H9 (cell line): ENCODE data around the gene GALNT9. TPM values are rescaled to one million over a fixed set of nuclear protein-coding genes. Genes with fewer than 3 reads are reported as not detected.

Source experiments
- DNase-seq: peaks from one replicate; pipeline ENCODE4 v3.0.0-alpha.2; 2017
- H2AFZ ChIP-seq: one replicate; pipeline ENCODE4 v1.6.1; 2013; ENCODE audit warnings: mild to moderate bottlenecking, low read length, control low read depth, moderate library complexity
- H2AK5ac ChIP-seq: 2 replicates; pipeline ENCODE4 v1.6.1; 2013; ENCODE audit warnings: low read length, control low read depth, mixed read lengths; ENCODE audit not compliant: insufficient read length
- H2BK120ac ChIP-seq: one replicate; pipeline ENCODE4 v1.6.1; 2013; ENCODE audit warnings: low read depth, mild to moderate bottlenecking, low read length, control low read depth, inconsistent platforms; ENCODE audit not compliant: poor library complexity, severe bottlenecking
- H2BK12ac ChIP-seq: 2 replicates; pipeline ENCODE4 v1.6.1; 2013; ENCODE audit warnings: low read length, control low read depth, mixed read lengths, low read depth; ENCODE audit not compliant: insufficient read length
- H2BK15ac ChIP-seq: 2 replicates; pipeline ENCODE4 v1.6.1; 2013; ENCODE audit warnings: low read depth, low read length, control low read depth
- H2BK20ac ChIP-seq: one replicate; pipeline ENCODE4 v1.6.1; 2013; ENCODE audit warnings: low read depth, mild to moderate bottlenecking, low read length, control low read depth, inconsistent platforms; ENCODE audit not compliant: poor library complexity, severe bottlenecking
- H2BK5ac ChIP-seq: 2 replicates; pipeline ENCODE4 v1.6.1; 2013; ENCODE audit warnings: low read length, control low read depth, mixed read lengths; ENCODE audit not compliant: insufficient read length
- H3K14ac ChIP-seq: 2 replicates; pipeline ENCODE4 v1.6.1; 2013; ENCODE audit warnings: low read length, control low read depth; ENCODE audit not compliant: insufficient read depth
- H3K18ac ChIP-seq: 2 replicates; pipeline ENCODE4 v1.6.1; 2013; ENCODE audit warnings: low read depth, mild to moderate bottlenecking, mixed read lengths, low read length, control low read depth; ENCODE audit not compliant: insufficient read length
- H3K23ac ChIP-seq: 2 replicates; pipeline ENCODE4 v1.6.1; 2013; ENCODE audit warnings: low read length, control low read depth, mixed read lengths, low read depth; ENCODE audit not compliant: insufficient read length
- H3K23me2 ChIP-seq: 2 replicates; pipeline ENCODE4 v1.6.1; 2013; ENCODE audit warnings: low read depth, mild to moderate bottlenecking, mixed read lengths, low read length, control low read depth; ENCODE audit not compliant: insufficient read length, poor library complexity, severe bottlenecking
- H3K27ac ChIP-seq: 2 replicates; pipeline ENCODE4 v1.5.1; 2013; ENCODE audit warnings: low read length, control low read depth, mixed read lengths, low read depth; ENCODE audit not compliant: insufficient read length
- H3K27me3 ChIP-seq: 2 replicates; pipeline ENCODE4 v1.6.1; 2013; ENCODE audit warnings: low read length, control low read depth, inconsistent platforms; ENCODE audit not compliant: insufficient read depth
- H3K4ac ChIP-seq: 2 replicates; pipeline ENCODE4 v1.6.1; 2013; ENCODE audit warnings: low read depth, mild to moderate bottlenecking, control low read depth, inconsistent platforms, low read length, moderate library complexity
- H3K4me1 ChIP-seq: 2 replicates; pipeline ENCODE4 v1.6.1; 2013; ENCODE audit warnings: low read length, control low read depth, inconsistent platforms; ENCODE audit not compliant: insufficient read depth
- H3K4me2 ChIP-seq: 2 replicates; pipeline ENCODE4 v1.6.1; 2013; ENCODE audit warnings: low read length, control low read depth, mixed read lengths; ENCODE audit not compliant: insufficient read length, insufficient read depth
- H3K56ac ChIP-seq: 2 replicates; pipeline ENCODE4 v1.6.1; 2013; ENCODE audit warnings: low read depth, mild to moderate bottlenecking, mixed read lengths, low read length, control low read depth; ENCODE audit not compliant: insufficient read length
- H3K79me1 ChIP-seq: 2 replicates; pipeline ENCODE4 v1.6.1; 2013; ENCODE audit warnings: low read depth, mild to moderate bottlenecking, moderate library complexity, low read length, control low read depth, inconsistent platforms; ENCODE audit not compliant: insufficient read depth, poor library complexity, severe bottlenecking
- H3K79me2 ChIP-seq: 2 replicates; pipeline ENCODE4 v1.6.1; 2013; ENCODE audit warnings: low read length, control low read depth, inconsistent platforms; ENCODE audit not compliant: insufficient read depth
- H3K9ac ChIP-seq: 2 replicates; pipeline ENCODE4 v1.6.1; 2013; ENCODE audit warnings: low read length, control low read depth, mixed read lengths; ENCODE audit not compliant: insufficient read length; ENCODE audit errors: extremely low read depth
- H3K9me3 ChIP-seq: one replicate; pipeline ENCODE4 v1.6.1; 2013; ENCODE audit warnings: low read depth, low read length, inconsistent platforms; ENCODE audit not compliant: control insufficient read depth
- H3T11ph ChIP-seq: one replicate; pipeline ENCODE4 v1.6.1; 2013; ENCODE audit warnings: mild to moderate bottlenecking, low read length, control low read depth, inconsistent platforms
- H4K20me1 ChIP-seq: one replicate; pipeline ENCODE4 v1.6.1; 2013; ENCODE audit not compliant: control insufficient read depth, insufficient read length, insufficient read depth
- H4K5ac ChIP-seq: 2 replicates; pipeline ENCODE4 v1.6.1; 2013; ENCODE audit warnings: low read depth, mild to moderate bottlenecking, mixed read lengths, low read length, control low read depth; ENCODE audit not compliant: insufficient read length
- H4K8ac ChIP-seq: replicated peaks from 2 replicates; pipeline ENCODE4 v1.6.1; 2013; ENCODE audit warnings: low read length, control low read depth, mixed read lengths, low read depth; ENCODE audit not compliant: insufficient read length
- H4K91ac ChIP-seq: 2 replicates; pipeline ENCODE4 v1.6.1; 2013; ENCODE audit warnings: low read depth, mild to moderate bottlenecking, moderate library complexity, mixed read lengths, low read length, control low read depth; ENCODE audit not compliant: insufficient read length
- H3K27ac Mint-ChIP-seq, 3 experiments: 2 replicates in 2 of 3; 3 replicates in 1 of 3; pipeline ENCODE4 v1.8.0; 2020 to 2021; ENCODE audit warnings: mixed read lengths in 3 of 3, mild to moderate bottlenecking in 1 of 3, moderate library complexity in 1 of 3
- H3K27me3 Mint-ChIP-seq: 2 replicates; pipeline ENCODE4 v1.8.0; 2021; ENCODE audit warnings: low read depth, mild to moderate bottlenecking, moderate library complexity, mixed read lengths
- H3K36me3 Mint-ChIP-seq, 3 experiments: 2 replicates in 2 of 3; 3 replicates in 1 of 3; pipeline ENCODE4 v1.8.0; 2020 to 2021; ENCODE audit warnings: low read depth in 3 of 3, mixed read lengths in 3 of 3; ENCODE audit not compliant: insufficient read depth in 1 of 3
- H3K4me1 Mint-ChIP-seq, 2 experiments: 2 replicates each; pipeline ENCODE4 v1.8.0; 2020; ENCODE audit warnings: mixed read lengths in 2 of 2
- H3K4me3 Mint-ChIP-seq, 2 experiments: 2 replicates in 1 of 2; 3 replicates in 1 of 2; pipeline ENCODE4 v1.8.0; 2020 to 2021; ENCODE audit warnings: mild to moderate bottlenecking in 2 of 2, mixed read lengths in 2 of 2, moderate library complexity in 1 of 2
- H3K9me3 Mint-ChIP-seq, 2 experiments: 2 replicates in 1 of 2; 3 replicates in 1 of 2; pipeline ENCODE4 v1.8.0; 2020; ENCODE audit warnings: mild to moderate bottlenecking in 2 of 2, mixed read lengths in 2 of 2, moderate library complexity in 1 of 2
- CTCF ChIP-seq: fragments of 200-600 bp; sonication (generic); conservative IDR thresholded peaks from 3 replicates; pipeline ENCODE4 v1.8.0; 2021; ENCODE audit warnings: antibody characterized with exemption, mild to moderate bottlenecking
- WGBS: extraction: QIAGEN DNeasy Blood & Tissue Kit; methylation state at CpG from one replicate; pipeline ENCODE4 v1.1.7; 2013; ENCODE audit warnings: missing lambda C conversion rate, low lambda C conversion rate, mixed read lengths; ENCODE audit not compliant: insufficient read length; ENCODE audit errors: extremely low coverage; 5-methylcytosine and 5-hydroxymethylcytosine counted together
- total RNA-seq: library from RNA; stranded (reverse); gene quantifications from 2 replicates; pipeline ENCODE4 v1.2.1, GENCODE V29; 2021

Gene GALNT9
- total RNA-seq, 1 experiment from 2014 or later, result 0.35 TPM

- H3K4me1 Mint-ChIP-seq, result peaks cover 0 to 2% of the 10 kb centered on the region in 2 experiments; a peak in 1 of 4 replicates
- Histone ChIP-seq H4K91ac (no peak overlapping the region), H3K18ac (no peak overlapping the region), H2BK5ac (no peak overlapping the region), H3K23ac (no peak overlapping the region), H2BK120ac (no peak overlapping the region), H2BK12ac (no peak overlapping the region), H3K9ac (no peak overlapping the region), H4K8ac (no peak overlapping the region), H3K4ac (no peak overlapping the region), H2BK20ac (no peak overlapping the region), H3K27ac (no peak overlapping the region), H3K23me2 (no peaks in the 10 kb centered on the region), H3K9me3 (no peaks in the 10 kb centered on the region), H3K79me2 (no peaks in the 10 kb centered on the region), H3K4me2 (no peak overlapping the region), H3K79me1 (no peaks in the 10 kb centered on the region), H3K56ac (no peak overlapping the region), H3K14ac (no peak overlapping the region), H3K27me3 (peaks cover 6% of the 10 kb centered on the region; the same call in 1 of the 2 replicates), H4K5ac (no peak overlapping the region), H2AK5ac (no peak overlapping the region), H2BK15ac (no peak overlapping the region), H2AFZ (no peak overlapping the region), H4K20me1 (no peaks in the 10 kb centered on the region), H3K4me1 (no peaks in the 10 kb centered on the region; the same call in 1 of the 2 replicates), H3T11ph (no peak overlapping the region)
- peaks cover 84% of the 10 kb centered on the region for H3K27me3 Mint-ChIP-seq
- no peak overlapping the region for H3K4me3 Mint-ChIP-seq
- no peak for TF ChIP-seq CTCF
- H3K27ac Mint-ChIP-seq, result no peak overlapping the region
- H3K9me3 Mint-ChIP-seq, result peaks cover 8 to 10% of the 10 kb centered on the region in 2 experiments
- WGBS, result no CpG with 5 or more reads among the region's 21 CpGs
- H3K36me3 Mint-ChIP-seq, result peaks cover 0 to 3% (median 0%) of the 10 kb centered on the region in 3 experiments; a peak in 1 of 7 replicates
- DNase-seq, result no peak
Measured at GRCh38 chr12:132216354-132216987, 112.9 kb downstream of the GALNT9 start.
